GM18870 (cell line): ENCODE measurements around the gene TEX264.

Experiments used
- ATAC-seq: cut with Tn5 transposase; IDR thresholded peaks from one replicate; pipeline ENCODE4 v1.9.1; 2021; ENCODE audit warnings: moderate library complexity; ENCODE audit not compliant: unreplicated experiment

Gene TEX264

GRCh38 chr3:51673802-51674654, 3.0 kb downstream of the TEX264 start:
- ATAC-seq: no peak

GRCh38 chr3:51675201-51675611, 4.2 kb downstream of the TEX264 start:
- no peak for ATAC-seq

GRCh38 chr3:51676102-51676640, 5.1 kb downstream of the TEX264 start:
- ATAC-seq: no peak

- ATAC-seq: no peak
Measured at GRCh38 chr3:51677358-51677757, 6.3 kb downstream of the TEX264 start.

GRCh38 chr3:51678186-51678585, 7.1 kb downstream of the TEX264 start:
- no peak for ATAC-seq

GRCh38 chr3:51678641-51679040, 7.6 kb downstream of the TEX264 start:
- ATAC-seq: no peak

- no peak for ATAC-seq
Measured at GRCh38 chr3:51679318-51679717, 8.3 kb downstream of the TEX264 start.

- ATAC-seq: no peak
Measured at GRCh38 chr3:51679777-51680176, 8.7 kb downstream of the TEX264 start.

GRCh38 chr3:51680196-51680595, 9.1 kb downstream of the TEX264 start:
- no peak for ATAC-seq

GRCh38 chr3:51680663-51681230, 9.7 kb downstream of the TEX264 start:
- no peak for ATAC-seq

GRCh38 chr3:51681453-51681852, 10.4 kb downstream of the TEX264 start:
- no peak for ATAC-seq

GRCh38 chr3:51682079-51682478, 11.0 kb downstream of the TEX264 start:
- peak; percentile 75 for ATAC-seq

GRCh38 chr3:51682526-51682925, 11.5 kb downstream of the TEX264 start:
- no peak for ATAC-seq

- ATAC-seq: no peak
Measured at GRCh38 chr3:51683566-51683965, 12.5 kb downstream of the TEX264 start.

- ATAC-seq: no peak
Measured at GRCh38 chr3:51684971-51685751, 14.1 kb downstream of the TEX264 start.

- ATAC-seq: no peak
Measured at GRCh38 chr3:51686056-51686455, 15.0 kb downstream of the TEX264 start.

- ATAC-seq: peak; percentile 42
Measured at GRCh38 chr3:51686512-51687215, 15.6 kb downstream of the TEX264 start.

GRCh38 chr3:51687431-51688205, 16.6 kb downstream of the TEX264 start:
- no peak for ATAC-seq

- ATAC-seq: no peak
Measured at GRCh38 chr3:51688206-51688600, 17.2 kb downstream of the TEX264 start.

- no peak for ATAC-seq
Measured at GRCh38 chr3:51691021-51691420, 20.0 kb downstream of the TEX264 start.
